C1 segment of cervical spinal cord (tissue), 14 donors: ENCODE data around the gene ZNF324B.
A peak's percentile ranks its signal among the peaks of the same experiment; 100 is the strongest.
"Not testable (repeated sequence)": the region's sequence is repeated elsewhere in the genome, so short reads cannot be mapped to it uniquely, and the experiment has no call there.

Experiments used
- DNase-seq, 14 donors: peaks; one replicate each; lab custom pipeline; 2025; lab: John Stamatoyannopoulos, UW

Gene ZNF324B

GRCh38 chr19:58453743-58454142 is 2.3 kb downstream of the ZNF324B start:
- DNase-seq = no peak

DNA sequence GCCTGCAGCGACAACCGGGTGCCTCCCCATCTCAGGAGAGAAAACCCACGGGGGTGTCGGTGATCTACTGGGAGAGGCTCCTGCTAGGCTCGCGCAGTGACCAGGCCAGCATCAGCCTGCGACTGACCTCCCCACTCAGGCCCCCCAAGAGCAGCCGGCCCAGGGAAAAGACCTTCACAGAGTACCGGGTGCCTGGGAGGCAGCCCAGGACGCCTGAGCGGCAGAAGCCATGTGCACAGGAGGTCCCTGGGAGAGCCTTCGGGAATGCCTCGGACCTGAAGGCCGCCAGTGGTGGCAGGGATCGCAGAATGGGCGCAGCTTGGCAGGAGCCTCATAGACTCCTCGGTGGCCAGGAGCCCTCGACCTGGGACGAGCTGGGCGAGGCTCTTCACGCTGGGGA is 3.9 kb downstream of the ZNF324B start:
- no peak for DNase-seq

- no peak for DNase-seq
Measured at GRCh38 chr19:58456111-58456510, 4.7 kb downstream of the ZNF324B start.

- DNase-seq = no peak
Measured at GRCh38 chr19:58460039-58460438, 8.6 kb downstream of the ZNF324B start.

DNA sequence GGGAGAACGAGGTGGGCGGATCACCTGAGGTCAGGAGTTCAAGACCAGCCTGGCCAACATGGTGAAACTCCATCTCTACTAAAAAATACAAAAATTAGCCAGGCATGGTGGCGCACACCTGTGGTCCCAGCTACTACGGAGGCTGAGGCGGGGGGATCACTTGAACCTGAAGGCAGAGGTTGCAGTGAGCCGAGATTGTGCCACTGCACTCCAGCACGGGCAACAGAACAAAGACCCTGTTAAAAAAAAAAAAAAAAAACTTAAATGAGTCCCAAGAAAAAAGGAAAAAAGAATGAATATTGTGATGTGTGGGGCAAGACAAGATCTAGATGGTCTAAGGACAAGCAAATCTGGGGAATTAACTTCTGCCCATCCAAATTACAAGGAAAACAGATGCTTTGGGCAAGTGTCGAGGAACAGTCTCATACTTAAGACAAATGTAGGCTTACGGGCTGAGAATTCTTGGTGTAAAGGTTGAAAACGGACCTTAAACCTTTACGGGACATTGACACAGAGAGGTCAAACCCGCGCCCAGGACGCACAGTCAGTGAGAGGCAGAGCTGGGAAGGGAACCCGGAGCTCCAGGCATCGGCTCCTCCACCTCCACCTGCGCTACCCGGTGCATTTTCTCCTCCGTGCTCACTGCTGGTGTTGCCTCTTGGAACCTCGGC is 14.8 kb downstream of the ZNF324B start:
- DNase-seq = no peak

DNA sequence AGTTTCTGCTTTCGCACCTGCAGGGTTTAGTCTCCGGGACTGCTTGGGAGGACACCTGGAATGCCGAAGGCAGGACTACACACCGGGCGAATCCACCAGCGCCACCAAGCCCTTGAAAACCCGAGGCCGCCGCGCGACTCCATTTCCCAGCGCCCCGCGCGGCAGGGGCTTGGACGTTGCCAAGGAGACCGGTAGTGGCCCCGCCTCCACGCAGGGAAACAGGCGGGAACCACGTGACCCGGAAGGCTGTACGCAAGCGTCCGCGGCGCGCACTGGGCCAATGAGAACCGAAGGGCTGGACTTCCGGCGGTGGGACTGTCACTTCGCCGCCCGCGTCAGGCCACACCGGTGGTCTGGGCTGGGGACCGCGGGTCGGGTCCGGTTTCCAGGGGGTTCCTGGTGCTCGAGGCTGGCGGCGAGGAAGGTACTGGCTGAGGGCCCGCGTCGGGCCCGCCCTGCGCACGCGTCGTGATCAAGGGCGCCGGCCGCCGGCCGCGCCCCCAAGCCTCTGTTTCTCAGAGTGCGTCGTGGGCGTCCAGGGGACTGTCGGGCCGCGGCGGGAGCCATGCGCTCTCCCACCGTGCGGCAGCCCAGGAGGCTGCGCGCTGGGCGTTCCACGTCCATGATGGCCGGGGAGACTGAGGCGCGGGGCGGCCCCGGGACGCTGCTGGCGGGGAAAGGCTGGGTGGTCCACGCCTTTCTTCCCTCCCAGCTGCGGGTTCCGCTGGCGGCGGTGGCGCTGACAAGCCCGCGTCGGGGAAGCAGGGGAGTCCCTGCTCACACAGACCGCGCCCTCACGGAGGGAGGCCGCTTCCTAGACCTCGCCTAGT is 15.6 kb downstream of the ZNF324B start, which contains the start of gene ZNF324:
ZNF324 (plus strand) TSS at position 321 of the 830 bp plus-strand sequence. CDS start 2,106 bp downstream, outside the sequence.
- DNase-seq = peak; percentile 67 to 98 (median 95)

GRCh38 chr19:58468216-58468839 is 16.9 kb downstream of the ZNF324B start:
- DNase-seq = no peak

DNA sequence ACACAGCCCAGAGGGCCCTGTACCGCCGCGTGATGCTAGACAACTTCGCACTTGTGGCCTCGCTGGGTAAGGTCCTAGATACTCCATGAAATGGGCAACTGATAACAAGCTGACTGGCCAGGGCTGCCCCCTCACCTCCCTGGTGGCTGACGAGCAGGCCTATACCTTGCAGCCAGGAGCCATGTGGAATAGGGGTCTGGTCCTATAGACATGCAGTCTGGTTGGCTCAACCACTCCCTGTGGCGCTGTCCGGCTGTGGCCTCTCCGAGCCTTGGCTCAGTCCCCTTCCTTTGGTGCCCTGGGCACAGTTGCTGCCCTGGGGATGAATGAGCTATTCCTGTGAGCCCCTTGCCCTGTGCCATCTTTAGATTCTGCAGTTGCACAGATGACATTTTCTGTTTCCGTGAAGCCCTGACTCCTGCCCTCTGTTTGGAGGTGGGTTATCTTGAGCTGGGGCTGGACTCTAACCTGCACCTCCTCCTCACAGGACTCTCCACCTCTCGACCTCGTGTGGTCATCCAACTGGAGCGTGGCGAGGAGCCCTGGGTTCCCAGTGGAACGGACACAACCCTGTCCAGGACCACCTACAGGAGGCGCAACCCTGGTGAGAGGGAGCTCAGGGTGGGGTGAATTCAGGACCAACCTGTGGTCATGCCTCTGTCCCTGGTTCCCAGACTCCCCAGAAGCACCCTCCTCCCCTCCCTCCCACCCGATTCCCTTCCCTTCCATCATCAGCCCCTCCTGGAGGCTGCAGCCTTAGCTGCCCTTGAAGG is 18.0 kb downstream of the ZNF324B start:
- no peak for DNase-seq

GRCh38 chr19:58470837-58471543 is 19.6 kb downstream of the ZNF324B start:
- DNase-seq = not testable (repeated sequence)

GRCh38 chr19:58471736-58472135 is 20.3 kb downstream of the ZNF324B start:
- no peak for DNase-seq

DNA sequence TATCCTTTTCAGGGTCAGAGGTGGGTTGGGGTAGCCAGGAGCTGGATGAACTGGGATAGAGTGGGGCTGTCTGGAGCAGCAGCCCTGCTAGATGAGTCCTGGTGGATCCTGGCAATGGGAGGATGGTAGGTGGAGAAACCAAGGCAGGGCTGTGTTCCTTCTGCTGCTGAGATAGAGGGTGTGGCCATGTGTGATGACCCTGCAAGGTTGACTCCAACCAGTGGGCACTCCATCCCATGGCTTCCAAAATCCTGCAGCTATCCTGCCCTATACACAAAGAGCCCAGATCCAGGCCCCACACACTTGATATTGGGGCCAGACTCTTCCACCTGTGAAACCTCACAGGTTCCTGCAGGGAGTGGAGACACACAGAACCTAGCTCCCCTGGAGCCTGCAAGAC is 22.4 kb downstream of the ZNF324B start:
- DNase-seq = no peak

GRCh38 chr19:58474291-58474996 is 23.0 kb downstream of the ZNF324B start:
- no peak for DNase-seq

- peak in 1 of 14 donors; percentile 49 for DNase-seq
Measured at GRCh38 chr19:58474997-58475713, 23.7 kb downstream of the ZNF324B start.

DNA sequence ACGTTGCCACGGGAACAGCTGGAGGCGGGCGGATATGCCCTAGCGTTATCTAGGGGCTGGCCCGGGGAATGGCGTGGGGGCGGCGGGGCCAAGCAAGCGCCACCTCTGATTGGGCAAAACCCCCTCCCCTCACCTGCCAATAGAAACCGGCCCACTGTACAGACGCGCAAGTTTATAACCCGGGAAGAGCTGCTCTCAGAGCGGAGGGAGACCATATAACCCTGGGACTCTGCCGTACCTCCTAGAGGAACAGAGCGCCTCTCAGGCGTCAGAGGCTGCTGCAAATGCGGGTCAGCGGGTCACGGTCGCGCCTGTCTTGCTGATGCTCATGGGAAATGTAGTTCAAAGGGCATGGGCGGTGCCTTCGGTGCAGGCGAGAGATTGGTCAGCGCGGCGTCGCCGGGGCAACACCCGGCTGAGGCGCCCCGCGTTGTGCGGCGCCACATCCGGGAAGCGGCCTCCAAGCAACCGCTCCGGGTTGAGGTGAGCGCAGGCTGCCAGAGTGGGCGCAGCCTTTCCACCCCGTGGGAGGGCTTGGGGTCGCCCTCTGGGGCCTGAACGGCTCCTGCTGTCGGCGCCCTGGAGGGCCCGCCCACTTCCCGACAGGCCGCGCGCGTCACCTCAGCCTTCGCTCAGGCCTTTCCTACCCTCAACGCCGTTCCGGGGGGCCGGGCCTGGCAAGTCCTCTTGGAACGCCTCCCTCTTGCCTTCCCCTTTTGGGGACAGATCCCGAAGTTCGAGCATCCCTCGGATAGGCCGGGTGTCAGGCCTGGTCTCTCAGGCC is 24.5 kb downstream of the ZNF324B start, which contains the start of gene ZNF446:
ZNF446 (plus strand) TSS at position 639 of the 784 bp plus-strand sequence. CDS start 867 bp downstream, outside the sequence.
- DNase-seq = peak; percentile 62 to 97 (median 94)

GRCh38 chr19:58476498-58477015 is 25.1 kb downstream of the ZNF324B start:
- DNase-seq = peak in 3 of 14 donors; percentile 17 to 77 (median 39)

GRCh38 chr19:58477130-58477529 is 25.7 kb downstream of the ZNF324B start:
- DNase-seq = peak in 1 of 14 donors; percentile 48

- no peak for DNase-seq
Measured at GRCh38 chr19:58477871-58478270, 26.4 kb downstream of the ZNF324B start.

DNA sequence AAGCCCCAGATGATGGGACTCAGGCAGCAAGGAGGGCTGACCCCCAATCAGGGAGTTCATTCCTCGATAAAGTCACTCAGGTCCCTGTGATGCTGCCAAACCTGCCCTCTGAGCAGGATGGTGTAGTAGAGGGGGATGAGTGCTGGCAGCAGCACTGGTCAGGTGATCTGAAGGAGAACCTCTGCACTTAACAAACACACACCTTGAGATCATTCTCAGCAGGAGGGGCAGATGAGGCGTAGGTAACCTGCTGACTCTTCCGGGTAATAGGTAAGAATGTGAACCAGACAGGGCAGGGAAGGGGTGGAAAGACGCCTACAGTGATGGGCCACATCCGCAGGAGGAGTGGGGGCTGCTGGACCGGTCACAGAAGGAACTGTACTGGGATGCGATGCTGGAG is 27.9 kb downstream of the ZNF324B start:
- no peak for DNase-seq
